Activated CD4-positive, alpha-beta T cell treated with anti-CD3 and anti-CD28 coated beads, Interleukin-10, Interleukin-2, amounts not matched to agents 100 ng/mL and 50 ng/mL, durations not matched to agents 16 hours and 8 hours (primary cell): ENCODE data around the gene KLHDC9.
A peak's percentile ranks its signal among the peaks of the same experiment; 100 is the strongest.
"Not testable (repeated sequence)": the region's sequence is repeated elsewhere in the genome, so short reads cannot be mapped to it uniquely, and the experiment has no call there.

Source experiments
- DNase-seq: peaks from one replicate; pipeline ENCODE4 v3.0.0-alpha.2; 2020

KLHDC9 gene

GRCh38 chr1:161099090-161099802 lies 1.1 kb downstream of the KLHDC9 start:
- no peak for DNase-seq

GRCh38 chr1:161100556-161100955 lies 2.4 kb downstream of the KLHDC9 start:
- no peak for DNase-seq

- DNase-seq = no peak
Observed at GRCh38 chr1:161106431-161106830, 8.3 kb downstream of the KLHDC9 start.

GRCh38 chr1:161111117-161111516 lies 13.0 kb downstream of the KLHDC9 start:
- DNase-seq = no peak

GRCh38 chr1:161111527-161111926 lies 13.4 kb downstream of the KLHDC9 start:
- DNase-seq = no peak

- DNase-seq = no peak
Observed at GRCh38 chr1:161113915-161114314, 15.8 kb downstream of the KLHDC9 start.

- no peak for DNase-seq
Observed at GRCh38 chr1:161114556-161114955, 16.4 kb downstream of the KLHDC9 start.

GRCh38 chr1:161115132-161115711 lies 17.1 kb downstream of the KLHDC9 start:
- DNase-seq = peak; percentile 84

GRCh38 chr1:161115961-161116360 lies 17.8 kb downstream of the KLHDC9 start:
- not testable (repeated sequence) for DNase-seq

- DNase-seq = peak; percentile 91
Observed at GRCh38 chr1:161117759-161118581, 19.8 kb downstream of the KLHDC9 start, which contains the start of the genes NIT1 and PFDN2. NIT1 (plus strand) TSS chr1:161118105; CDS start chr1:161118177, 72 bp downstream. PFDN2 (minus strand) TSS chr1:161118037; CDS start chr1:161118026, 11 bp downstream.

- DNase-seq = peak; percentile 84
Observed at GRCh38 chr1:161119092-161119903, 21.1 kb downstream of the KLHDC9 start.

- no peak for DNase-seq
Observed at GRCh38 chr1:161121042-161121650, 23.0 kb downstream of the KLHDC9 start.

- DNase-seq = no peak
Observed at GRCh38 chr1:161121834-161122233, 23.7 kb downstream of the KLHDC9 start.

GRCh38 chr1:161122967-161123366 lies 24.8 kb downstream of the KLHDC9 start:
- no peak for DNase-seq

- no peak for DNase-seq
Observed at GRCh38 chr1:161127649-161128048, 29.5 kb downstream of the KLHDC9 start.

GRCh38 chr1:161128591-161129420 lies 30.6 kb downstream of the KLHDC9 start:
- no peak for DNase-seq

GRCh38 chr1:161130266-161130665 lies 32.1 kb downstream of the KLHDC9 start:
- DNase-seq = no peak

- peak; percentile 24 for DNase-seq
Observed at GRCh38 chr1:161131523-161132409, 33.6 kb downstream of the KLHDC9 start.

GRCh38 chr1:161132410-161133219 lies 34.5 kb downstream of the KLHDC9 start, which contains the start of gene DEDD:
DEDD (minus strand) TSS chr1:161132667; CDS start chr1:161124462, 8,205 bp downstream.
- DNase-seq = peak; percentile 97
